Mesothelial cell of epicardium (in vitro differentiated cells): Measurements from ENCODE around the gene RAET1L. TPM values are rescaled to one million over a fixed set of nuclear protein-coding genes. Genes with fewer than 3 reads are reported as not detected.
A peak's percentile ranks its signal among the peaks of the same experiment; 100 is the strongest.
"Not testable (repeated sequence)": the region's sequence is repeated elsewhere in the genome, so short reads cannot be mapped to it uniquely, and the experiment has no call there.

ENCODE experiments used
- DNase-seq, 2 experiments: peaks; one replicate each; pipeline ENCODE4 v3.0.0; 2021; ENCODE audit warnings: low spot score in 2 of 2; ENCODE audit not compliant: unreplicated experiment in 2 of 2
- H3K27ac Mint-ChIP-seq: 2 replicates; pipeline ENCODE4 v1.8.0; 2021; ENCODE audit warnings: mixed read lengths
- H3K27me3 Mint-ChIP-seq: 2 replicates; pipeline ENCODE4 v1.8.0; 2021; ENCODE audit warnings: low read depth, mixed read lengths
- H3K36me3 Mint-ChIP-seq: 2 replicates; pipeline ENCODE4 v1.8.0; 2021; ENCODE audit warnings: mixed read lengths
- H3K4me1 Mint-ChIP-seq: 2 replicates; pipeline ENCODE4 v1.8.0; 2021; ENCODE audit warnings: mixed read lengths
- H3K4me3 Mint-ChIP-seq: 2 replicates; pipeline ENCODE4 v1.8.0; 2021; ENCODE audit warnings: mild to moderate bottlenecking, moderate library complexity, mixed read lengths
- H3K9me3 Mint-ChIP-seq: 2 replicates; pipeline ENCODE4 v1.8.0; 2021; ENCODE audit warnings: mixed read lengths
- total RNA-seq: library from RNA; stranded (reverse); gene quantifications from 3 replicates; pipeline ENCODE4 v1.2.1, GENCODE V29; 2021
- TF ChIP-seq, protein P1 (sequence below): fragments of 200-600 bp; sonication (generic); IDR thresholded peaks from one replicate; pipeline ENCODE4 v1.5.0; 2021; ENCODE audit warnings: antibody characterized with exemption; ENCODE audit not compliant: unreplicated experiment

The RAET1L gene
- total RNA-seq, 1 donor from 2014 or later, result not detected

DNA sequence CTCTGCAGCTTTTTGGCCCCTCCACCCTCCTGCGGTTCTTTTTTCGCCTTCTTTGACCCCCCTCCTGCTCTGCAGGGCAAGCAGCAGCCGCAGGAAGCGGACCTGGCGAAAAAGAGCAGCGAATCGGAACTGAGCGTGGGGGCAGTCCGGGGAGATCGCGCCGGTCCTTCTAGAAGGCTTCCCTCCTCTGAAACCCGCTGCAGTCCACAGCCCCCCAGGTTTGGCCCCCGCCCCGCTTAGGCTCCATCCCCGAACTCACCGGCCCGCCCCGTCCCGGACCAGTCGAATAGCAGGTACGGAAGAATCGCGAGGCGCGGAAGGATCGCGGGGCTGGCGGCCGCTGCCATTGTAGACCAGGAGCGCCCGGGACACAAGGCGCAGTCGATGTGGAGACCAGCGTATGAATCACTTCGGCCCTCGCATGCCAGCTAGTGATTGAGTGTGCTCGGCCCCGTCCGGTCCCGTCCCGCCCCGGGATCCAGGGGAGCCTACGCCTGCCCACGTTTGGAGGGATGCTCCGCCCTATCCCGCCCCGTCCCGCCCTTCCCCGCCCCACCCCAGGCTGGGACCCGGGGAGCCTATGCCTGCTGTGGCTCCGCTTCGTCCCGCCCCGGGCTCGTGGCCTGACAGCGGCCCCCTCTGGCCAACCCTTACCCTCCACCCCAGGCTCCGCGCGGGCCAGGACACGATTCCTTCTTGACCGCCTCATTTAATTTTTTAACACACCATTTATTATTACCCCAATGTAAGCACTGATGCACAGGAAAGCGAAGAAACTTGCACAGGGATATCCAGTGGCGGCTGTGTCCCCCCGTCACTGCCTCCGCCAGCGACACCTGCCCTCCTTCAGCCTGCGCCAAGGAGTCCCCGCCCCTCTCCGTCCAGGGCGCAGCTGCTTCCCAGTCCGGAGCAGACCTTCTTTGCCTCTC, 43.7 kb upstream of the RAET1L start, which contains the start of gene ULBP3:
Gene ULBP3 (minus strand): TSS at position 402 of the 929 bp plus-strand sequence. CDS start 55 bp downstream, at position 347.
- Mint-ChIP-seq H3K4me1 (peaks cover 6% of the 10 kb centered on the region), H3K4me3 (peak within 1 kb of the TSS; percentile 66), H3K9me3 (no peaks in the 10 kb centered on the region), H3K27me3 (peaks cover 24% of the 10 kb centered on the region), H3K27ac (peak within 1 kb of the TSS; percentile 40), H3K36me3 (peaks cover 8% of the 10 kb centered on the region)
- peak; percentile 42 to 60 for DNase-seq
- TF ChIP-seq, protein P1, sequence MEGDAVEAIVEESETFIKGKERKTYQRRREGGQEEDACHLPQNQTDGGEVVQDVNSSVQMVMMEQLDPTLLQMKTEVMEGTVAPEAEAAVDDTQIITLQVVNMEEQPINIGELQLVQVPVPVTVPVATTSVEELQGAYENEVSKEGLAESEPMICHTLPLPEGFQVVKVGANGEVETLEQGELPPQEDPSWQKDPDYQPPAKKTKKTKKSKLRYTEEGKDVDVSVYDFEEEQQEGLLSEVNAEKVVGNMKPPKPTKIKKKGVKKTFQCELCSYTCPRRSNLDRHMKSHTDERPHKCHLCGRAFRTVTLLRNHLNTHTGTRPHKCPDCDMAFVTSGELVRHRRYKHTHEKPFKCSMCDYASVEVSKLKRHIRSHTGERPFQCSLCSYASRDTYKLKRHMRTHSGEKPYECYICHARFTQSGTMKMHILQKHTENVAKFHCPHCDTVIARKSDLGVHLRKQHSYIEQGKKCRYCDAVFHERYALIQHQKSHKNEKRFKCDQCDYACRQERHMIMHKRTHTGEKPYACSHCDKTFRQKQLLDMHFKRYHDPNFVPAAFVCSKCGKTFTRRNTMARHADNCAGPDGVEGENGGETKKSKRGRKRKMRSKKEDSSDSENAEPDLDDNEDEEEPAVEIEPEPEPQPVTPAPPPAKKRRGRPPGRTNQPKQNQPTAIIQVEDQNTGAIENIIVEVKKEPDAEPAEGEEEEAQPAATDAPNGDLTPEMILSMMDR, result no peak

DNA sequence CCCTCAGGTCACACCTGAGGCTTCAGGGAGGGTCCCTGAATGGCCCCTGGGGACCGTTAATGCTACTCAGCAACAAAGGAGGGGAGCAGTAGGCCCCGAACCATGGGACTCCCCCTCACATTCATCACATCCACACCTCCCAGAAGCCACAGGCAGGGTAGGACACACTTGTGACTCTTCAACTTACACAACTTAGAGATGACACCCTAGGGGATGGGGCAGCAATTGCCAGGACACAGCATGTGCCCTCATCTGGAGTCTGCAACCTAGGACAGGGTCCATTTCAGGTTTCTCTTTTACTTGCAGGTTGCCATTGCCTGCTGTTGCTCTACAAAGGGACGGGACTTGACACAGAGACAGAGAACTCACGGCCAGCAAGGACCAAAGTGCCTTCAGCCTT, 42.8 kb upstream of the RAET1L start:
- TF ChIP-seq, protein P1, result no peak
- H3K36me3 Mint-ChIP-seq, result peaks cover 8% of the 10 kb centered on the region
- peaks cover 20% of the 10 kb centered on the region for H3K27me3 Mint-ChIP-seq
- H3K4me3 Mint-ChIP-seq, result peak overlapping the region; percentile 66
- DNase-seq, result no peak
- peaks cover 6% of the 10 kb centered on the region for H3K4me1 Mint-ChIP-seq
- no peak overlapping the region for H3K27ac Mint-ChIP-seq
- no peaks in the 10 kb centered on the region for H3K9me3 Mint-ChIP-seq

DNA sequence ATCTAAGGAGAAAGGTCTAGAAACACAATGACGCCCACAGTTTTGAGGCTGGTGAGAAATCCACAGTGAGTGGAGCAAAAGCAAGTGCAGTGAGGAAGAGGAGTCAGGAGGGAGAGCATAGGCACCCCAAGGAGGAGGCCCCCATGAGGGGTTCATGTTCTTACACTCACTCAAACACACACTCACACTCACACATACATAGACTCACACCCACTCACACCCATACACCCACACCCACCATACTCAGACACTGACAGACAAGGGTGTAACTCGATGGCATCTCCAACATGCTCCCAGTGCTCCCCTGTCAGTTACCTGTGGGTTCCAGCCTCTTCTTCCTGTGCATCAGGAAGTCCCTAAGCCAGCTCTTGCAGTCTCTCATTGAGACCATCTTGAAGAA, 39.8 kb upstream of the RAET1L start:
- no peak overlapping the region for H3K27ac Mint-ChIP-seq

DNA sequence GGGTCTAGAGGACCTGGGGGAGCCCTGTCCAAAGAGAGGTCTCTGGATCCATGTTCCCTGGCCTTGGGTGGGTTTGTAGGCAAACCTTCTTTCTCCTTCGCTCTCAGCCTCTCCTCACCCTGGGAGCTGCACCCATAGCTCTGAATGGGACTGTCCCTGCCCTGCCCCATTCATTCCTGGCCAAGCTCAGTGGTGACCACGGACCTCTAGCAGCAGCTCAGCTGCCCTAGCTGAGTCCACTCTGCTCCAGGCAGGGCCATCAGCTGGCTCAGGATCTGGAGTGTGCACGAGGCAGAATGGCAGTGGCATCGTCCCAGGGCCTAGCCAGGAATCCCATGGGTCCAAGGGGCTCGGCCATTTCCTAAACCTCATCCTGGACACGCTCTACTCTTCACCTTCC, 38.3 kb upstream of the RAET1L start:
- Mint-ChIP-seq H3K4me3 (no peak overlapping the region), H3K36me3 (peaks cover 14% of the 10 kb centered on the region), H3K27me3 (peaks cover 23% of the 10 kb centered on the region), H3K4me1 (peaks cover 2% of the 10 kb centered on the region), H3K27ac (no peak overlapping the region), H3K9me3 (no peaks in the 10 kb centered on the region)
- no peak for DNase-seq
- TF ChIP-seq, protein P1, result no peak

More for the DNA sequence above, 39.8 kb upstream of the RAET1L start:
- H3K27me3 Mint-ChIP-seq, result peaks cover 17% of the 10 kb centered on the region
- peaks cover 14% of the 10 kb centered on the region for H3K36me3 Mint-ChIP-seq
- peaks cover 6% of the 10 kb centered on the region for H3K4me1 Mint-ChIP-seq
- DNase-seq, result no peak
- H3K4me3 Mint-ChIP-seq, result no peak overlapping the region
- TF ChIP-seq, protein P1, result no peak
- H3K9me3 Mint-ChIP-seq, result no peaks in the 10 kb centered on the region

DNA sequence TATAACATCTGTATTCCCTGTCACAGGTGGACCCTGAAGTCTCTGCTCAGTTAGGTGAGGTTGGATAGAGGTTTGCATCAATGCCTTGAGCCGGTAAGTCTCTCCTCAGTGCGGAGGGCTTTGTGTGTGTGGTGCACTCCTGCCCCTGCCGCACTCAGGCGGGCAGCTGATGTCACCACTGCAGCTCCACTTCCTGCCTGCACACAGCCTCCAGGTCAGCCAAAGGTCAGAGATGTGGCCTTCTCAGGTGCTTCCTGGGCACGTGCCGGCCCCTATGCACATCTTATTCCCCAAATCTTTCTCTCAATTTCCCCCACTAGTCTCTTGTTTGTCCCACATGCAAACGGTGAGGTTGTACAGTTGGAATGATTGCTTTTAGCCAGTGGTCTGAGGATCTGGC, 34.6 kb upstream of the RAET1L start:
- H3K4me1 Mint-ChIP-seq, H3K4me3 Mint-ChIP-seq, DNase-seq, H3K27ac Mint-ChIP-seq, H3K9me3 Mint-ChIP-seq, H3K36me3 Mint-ChIP-seq: not testable (repeated sequence)
- peaks cover 33% of the 10 kb centered on the region for H3K27me3 Mint-ChIP-seq

DNA sequence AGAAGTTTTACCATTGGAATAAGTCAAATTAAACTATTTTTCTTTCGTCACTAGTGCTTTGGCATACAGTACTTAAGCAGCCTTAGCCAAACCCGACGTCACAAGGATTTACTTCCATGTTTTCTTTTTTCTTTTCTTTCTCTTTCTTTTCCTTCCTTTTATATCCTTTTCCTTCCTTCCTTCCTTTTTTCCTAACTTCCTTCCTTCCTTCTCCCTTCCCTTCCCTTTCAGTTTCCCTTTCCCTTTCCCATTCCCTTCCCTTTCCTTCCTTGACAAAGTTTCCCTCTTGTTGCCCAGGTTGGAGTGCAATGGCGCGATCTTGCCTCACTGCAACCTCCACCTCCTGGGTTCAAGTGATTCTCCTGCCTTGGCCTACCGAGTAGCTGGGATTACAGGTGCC, 33.7 kb upstream of the RAET1L start:
- Mint-ChIP-seq H3K4me1 (no peaks in the 10 kb centered on the region), H3K36me3 (peaks cover 6% of the 10 kb centered on the region), H3K9me3 (peaks cover 7% of the 10 kb centered on the region), H3K4me3 (no peak overlapping the region), H3K27ac (no peak overlapping the region), H3K27me3 (peaks cover 43% of the 10 kb centered on the region)
- TF ChIP-seq, protein P1, result no peak
- no peak for DNase-seq
